HFF-Myc (cell line): Measurements from ENCODE around the gene TNFRSF21.

Experiments used
- DNase-seq: peaks from one replicate; pipeline ENCODE4 v3.0.0-alpha.2; 2011; ENCODE audit warnings: low read depth; ENCODE audit errors: extremely low read depth
- H3K4me3 ChIP-seq: replicated peaks from 2 replicates; pipeline ENCODE4 v1.5.1; 2011; ENCODE audit warnings: low read depth, mild to moderate bottlenecking, control low read depth, low read length
- TF ChIP-seq, protein P1 (sequence below): IDR thresholded peaks from 2 replicates; pipeline ENCODE4 v1.5.1; 2012; ENCODE audit warnings: mild to moderate bottlenecking, low read depth, low read length, control low read depth; ENCODE audit errors: missing control alignments

Gene TNFRSF21

DNA sequence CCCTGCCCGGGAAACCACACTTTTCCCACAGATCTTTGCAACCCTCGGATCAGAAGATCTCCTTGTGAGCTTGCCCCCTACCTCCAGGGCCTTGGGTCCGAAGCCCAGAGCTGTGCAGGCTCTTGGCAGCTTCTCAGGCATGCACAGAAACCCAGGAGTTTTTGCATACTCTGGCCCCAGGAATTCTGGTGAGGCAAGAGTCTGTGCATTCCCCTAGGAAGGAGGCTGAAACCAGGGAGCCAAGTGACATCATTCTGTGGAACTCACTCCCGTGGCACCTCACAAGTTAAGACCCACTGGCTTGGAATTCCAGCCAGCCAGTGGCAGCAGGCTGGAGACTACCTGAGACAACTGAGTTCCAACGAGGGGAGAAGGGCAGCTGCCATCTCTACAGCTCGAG is 100.1 kb downstream of the TNFRSF21 start:
- no peak overlapping the region for H3K4me3 ChIP-seq
- no peak for DNase-seq
- TF ChIP-seq, protein P1, sequence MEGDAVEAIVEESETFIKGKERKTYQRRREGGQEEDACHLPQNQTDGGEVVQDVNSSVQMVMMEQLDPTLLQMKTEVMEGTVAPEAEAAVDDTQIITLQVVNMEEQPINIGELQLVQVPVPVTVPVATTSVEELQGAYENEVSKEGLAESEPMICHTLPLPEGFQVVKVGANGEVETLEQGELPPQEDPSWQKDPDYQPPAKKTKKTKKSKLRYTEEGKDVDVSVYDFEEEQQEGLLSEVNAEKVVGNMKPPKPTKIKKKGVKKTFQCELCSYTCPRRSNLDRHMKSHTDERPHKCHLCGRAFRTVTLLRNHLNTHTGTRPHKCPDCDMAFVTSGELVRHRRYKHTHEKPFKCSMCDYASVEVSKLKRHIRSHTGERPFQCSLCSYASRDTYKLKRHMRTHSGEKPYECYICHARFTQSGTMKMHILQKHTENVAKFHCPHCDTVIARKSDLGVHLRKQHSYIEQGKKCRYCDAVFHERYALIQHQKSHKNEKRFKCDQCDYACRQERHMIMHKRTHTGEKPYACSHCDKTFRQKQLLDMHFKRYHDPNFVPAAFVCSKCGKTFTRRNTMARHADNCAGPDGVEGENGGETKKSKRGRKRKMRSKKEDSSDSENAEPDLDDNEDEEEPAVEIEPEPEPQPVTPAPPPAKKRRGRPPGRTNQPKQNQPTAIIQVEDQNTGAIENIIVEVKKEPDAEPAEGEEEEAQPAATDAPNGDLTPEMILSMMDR = no peak

DNA sequence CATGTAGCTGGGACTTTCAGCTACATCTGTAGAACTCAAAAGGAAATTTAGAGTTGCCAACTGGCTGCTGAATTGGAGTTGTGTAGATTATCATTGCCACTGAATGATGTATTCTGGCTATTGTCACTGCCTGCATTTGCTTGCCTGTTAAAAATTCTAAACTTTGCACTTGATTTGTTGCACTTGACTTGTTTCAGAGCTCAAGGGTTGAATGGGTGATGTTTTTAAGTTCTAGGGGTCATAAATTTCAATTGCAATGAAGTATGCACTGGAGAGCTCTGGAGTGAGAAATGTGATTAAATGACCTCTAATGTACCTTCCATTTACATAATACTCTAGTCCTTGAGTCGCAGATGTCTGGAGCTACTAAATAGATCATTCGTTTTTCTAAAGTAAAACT is 102.4 kb downstream of the TNFRSF21 start:
- DNase-seq = no peak
- H3K4me3 ChIP-seq = no peak overlapping the region
- TF ChIP-seq, protein P1 = no peak

DNA sequence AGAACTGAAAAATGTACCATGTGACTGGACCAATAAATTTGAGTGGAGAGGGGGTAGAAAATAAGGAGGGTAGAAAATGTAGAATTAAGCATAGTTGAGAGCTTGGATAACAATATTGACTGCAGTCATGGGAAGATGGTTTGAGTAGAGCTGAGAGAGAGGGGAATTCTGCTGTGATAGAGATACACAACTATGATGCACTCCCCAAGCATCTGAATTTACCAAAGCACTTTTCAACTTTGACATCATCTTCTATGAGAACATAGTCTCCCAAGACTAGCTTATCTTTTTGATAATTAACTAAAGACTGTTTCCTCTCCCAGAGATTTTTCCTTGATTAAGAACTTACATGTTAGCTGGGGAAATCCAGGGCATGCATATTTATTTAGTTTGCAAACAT is 103.1 kb downstream of the TNFRSF21 start:
- DNase-seq = no peak
- TF ChIP-seq, protein P1 = no peak
- no peak overlapping the region for H3K4me3 ChIP-seq

DNA sequence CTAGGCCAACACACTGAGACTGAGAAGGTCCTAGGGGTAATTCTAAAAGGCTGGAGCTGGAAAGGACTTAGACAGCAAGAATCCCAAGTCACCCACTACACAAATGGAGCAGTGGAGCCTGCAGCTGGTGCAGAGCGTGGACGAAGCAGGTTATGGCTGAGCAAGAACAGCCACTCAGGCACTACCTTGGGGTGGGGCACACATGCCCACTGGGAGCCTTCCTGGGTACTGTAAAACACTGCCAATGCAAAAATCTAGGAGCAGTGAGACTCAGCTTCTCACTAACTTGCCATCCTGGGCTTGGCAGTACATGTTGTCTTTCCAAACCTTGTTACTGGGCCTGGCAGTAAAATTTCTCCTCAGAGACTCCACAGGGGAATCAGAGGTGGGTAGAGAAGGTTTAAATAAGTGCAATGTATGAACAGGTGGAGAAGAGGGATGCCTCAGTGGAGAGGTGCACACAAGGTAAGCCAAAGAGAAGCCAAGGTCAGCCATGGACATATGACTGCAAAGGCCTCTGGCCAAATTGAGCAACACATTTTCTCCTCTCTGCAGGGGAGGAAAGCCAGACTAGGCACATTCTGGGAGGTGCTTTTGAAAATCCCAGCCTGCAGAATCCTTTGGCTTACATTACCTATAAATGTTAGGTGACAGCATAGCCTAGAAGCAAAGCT is 105.6 kb downstream of the TNFRSF21 start:
- DNase-seq = no peak
- H3K4me3 ChIP-seq = no peak overlapping the region
- TF ChIP-seq, protein P1 = no peak

DNA sequence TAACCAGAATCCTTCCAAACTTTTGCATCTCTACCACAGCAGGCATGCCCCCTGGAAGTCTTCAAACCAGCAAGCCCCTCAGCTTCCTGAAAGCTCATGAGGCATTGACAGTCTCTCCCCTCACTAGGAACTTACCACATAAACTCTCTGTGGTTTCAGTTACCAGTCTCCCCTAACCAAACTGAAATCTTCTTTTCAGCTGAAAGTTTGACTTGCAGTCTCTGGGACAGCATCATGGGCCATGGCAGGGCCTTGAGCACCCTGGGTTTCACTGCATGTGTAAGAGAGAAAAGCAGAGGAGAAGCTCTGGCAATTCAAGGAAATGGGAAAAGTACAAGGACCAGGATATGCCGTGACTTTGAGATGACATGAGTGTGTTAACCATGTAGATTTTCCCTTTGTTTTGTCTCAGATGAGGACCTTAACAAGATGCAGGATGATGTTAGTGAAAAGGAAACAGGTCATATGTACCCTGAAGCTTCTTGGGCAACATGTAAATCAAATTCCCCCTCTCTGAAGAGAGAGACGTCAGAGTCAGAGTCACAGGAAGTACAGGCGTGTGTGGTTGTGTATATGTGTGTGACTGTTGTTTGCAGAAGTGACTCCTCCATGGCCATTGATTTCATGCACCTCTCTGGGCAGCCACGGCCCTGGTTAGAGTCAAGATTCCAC is 106.3 kb downstream of the TNFRSF21 start:
- TF ChIP-seq, protein P1 = no peak

DNA sequence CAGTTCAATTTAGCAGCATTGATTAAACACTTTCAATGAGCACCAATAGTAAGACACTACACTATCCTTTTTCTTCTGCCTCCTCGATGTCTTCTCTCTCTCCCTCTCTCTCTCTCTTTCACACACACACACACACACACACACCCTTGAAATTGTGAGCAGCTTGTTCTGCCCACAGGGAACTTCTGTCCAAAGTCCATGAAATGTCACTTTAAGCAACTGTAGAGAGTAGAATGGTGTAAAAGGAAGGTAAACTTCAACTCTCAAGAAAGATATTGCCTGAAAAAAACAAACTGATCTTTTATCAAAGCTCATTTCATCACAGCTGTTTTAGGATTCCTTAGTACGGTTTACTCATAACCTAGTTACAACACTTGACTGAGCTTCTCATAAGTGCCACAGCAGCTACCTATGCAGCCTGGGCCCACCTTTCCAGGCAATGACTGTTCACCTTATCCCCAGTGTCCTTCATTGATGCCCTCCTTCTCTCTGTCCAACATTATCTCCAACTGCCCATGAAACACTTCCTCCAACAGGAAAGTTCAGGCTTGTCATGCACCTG is 107.0 kb downstream of the TNFRSF21 start:
- TF ChIP-seq, protein P1 = no peak
- no peak for DNase-seq
- no peak overlapping the region for H3K4me3 ChIP-seq

More for the DNA sequence above, 106.3 kb downstream of the TNFRSF21 start:
- DNase-seq = no peak
- no peak overlapping the region for H3K4me3 ChIP-seq
